WTC11 (cell line): ENCODE results near the gene VPS35L. TPM values are rescaled to one million over a fixed set of nuclear protein-coding genes. Genes with fewer than 3 reads are reported as not detected.

ENCODE experiments used
- ATAC-seq: fragments of 200-7000 bp; cut with Tn5 transposase; 2 replicates; pipeline ENCODE4 v1.10.0; 2021; ENCODE audit warnings: mild to moderate bottlenecking, moderate library complexity
- CTCF ChIA-PET: fragments of 300-600 bp; sonication (Branson Sonifier 250); formaldehyde crosslinking; loops from one replicate; lab custom pipeline; 2021; ENCODE audit warnings: antibody characterized with exemption; lab: Charles Lee
- POLR2A ChIA-PET: fragments of 350-600 bp; sonication (Branson Sonifier 250); formaldehyde crosslinking; loops from one replicate; lab custom pipeline; 2021; ENCODE audit warnings: antibody characterized with exemption; lab: Charles Lee
- DNase-seq: peaks from one replicate; pipeline ENCODE4 v3.0.0; 2021; ENCODE audit warnings: low spot score
- H3K27ac Mint-ChIP-seq: 2 replicates; pipeline ENCODE4 v1.8.0; 2021; ENCODE audit warnings: mixed read lengths
- H3K27me3 Mint-ChIP-seq: 2 replicates; pipeline ENCODE4 v1.8.0; 2021; ENCODE audit warnings: low read depth, mild to moderate bottlenecking, moderate library complexity, mixed read lengths
- H3K36me3 Mint-ChIP-seq: 2 replicates; pipeline ENCODE4 v1.8.0; 2021; ENCODE audit warnings: mixed read lengths
- H3K4me1 Mint-ChIP-seq: 2 replicates; pipeline ENCODE4 v1.8.0; 2022; ENCODE audit warnings: mixed read lengths
- H3K4me3 Mint-ChIP-seq: 2 replicates; pipeline ENCODE4 v1.8.0; 2021; ENCODE audit warnings: mild to moderate bottlenecking, moderate library complexity, mixed read lengths
- H3K9me3 Mint-ChIP-seq: 2 replicates; pipeline ENCODE4 v1.8.0; 2021; ENCODE audit warnings: mixed read lengths
- ATF2 ChIP-seq: sonication (generic); formaldehyde crosslinking; IDR thresholded peaks from 2 replicates; pipeline ENCODE4 v1.8.1; 2022; ENCODE audit warnings: low read depth, missing genetic modification reagents, borderline replicate concordance
- CTCF ChIP-seq: fragments of 200-600 bp; IDR thresholded peaks from 2 replicates; pipeline ENCODE4 v1.8.0; 2022; ENCODE audit warnings: antibody characterized with exemption
- ESRRA ChIP-seq: sonication (generic); formaldehyde crosslinking; IDR thresholded peaks from 2 replicates; pipeline ENCODE4 v1.8.1; 2022; ENCODE audit warnings: mild to moderate bottlenecking, missing genetic modification reagents, borderline replicate concordance
- GTF2I ChIP-seq: fragments of 250-450 bp; sonication (Bioruptor Pico); conservative IDR thresholded peaks from 2 replicates; pipeline ENCODE4 v1.4.0; 2021; ENCODE audit warnings: mild to moderate bottlenecking
- IRF1 ChIP-seq: sonication (generic); formaldehyde crosslinking; IDR thresholded peaks from 2 replicates; pipeline ENCODE4 v1.8.0; 2023; ENCODE audit warnings: missing genetic modification reagents
- JAZF1 ChIP-seq: fragments of 250-450 bp; sonication (Bioruptor Pico); IDR thresholded peaks from 2 replicates; pipeline ENCODE4 v1.9.0; 2021; ENCODE audit warnings: moderate library complexity, mild to moderate bottlenecking, inconsistent platforms
- KAT7 ChIP-seq: sonication (generic); formaldehyde crosslinking; IDR thresholded peaks from 2 replicates; pipeline ENCODE4 v1.8.1; 2023; ENCODE audit warnings: missing genetic modification reagents, mild to moderate bottlenecking, borderline replicate concordance
- ZNF396 ChIP-seq: fragments of 250-450 bp; sonication (Bioruptor Pico); IDR thresholded peaks from 2 replicates; pipeline ENCODE4 v1.8.0; 2021; ENCODE audit warnings: mild to moderate bottlenecking, moderate library complexity, borderline replicate concordance
- total RNA-seq: library from RNA; stranded (reverse); gene quantifications from 3 replicates; pipeline ENCODE4 v1.2.3, GENCODE V29; 2021

VPS35L gene
- total RNA-seq, 1 experiment from 2014 or later, result 59.7 TPM

GRCh38 chr16:19549673-19550072 is 5.8 kb upstream of the VPS35L start:
- peaks cover 23% of the 10 kb centered on the region for H3K36me3 Mint-ChIP-seq
- ChIA-PET CTCF (no interaction called here), POLR2A (no interaction called here)
- DNase-seq (no peak), ATAC-seq (no peak)
- peaks cover 3% of the 10 kb centered on the region; the same call in 1 of the 2 replicates for H3K4me1 Mint-ChIP-seq
- no peaks in the 10 kb centered on the region for H3K9me3 Mint-ChIP-seq
- TF ChIP-seq KAT7 (CRISPR knock-in tag), result no peak
- TF ChIP-seq CTCF, result no peak
- TF ChIP-seq JAZF1, result no peak
- no peak for TF ChIP-seq ESRRA (CRISPR knock-in tag)
- no peak overlapping the region for H3K27ac Mint-ChIP-seq
- H3K27me3 Mint-ChIP-seq, result no peaks in the 10 kb centered on the region
- no peak overlapping the region for H3K4me3 Mint-ChIP-seq

- ATAC-seq (peak; percentile 72), DNase-seq (peak; percentile 81)
- CTCF ChIA-PET, result interaction anchor here (0.6 to 3.0 kb wide), 37 partner anchors 14 to 1185 kb away, joined by 3 to 50 read pairs (median 4); partner anchors contain the start of genes CCP110, GDE1, IQCK and KNOP1
- peak overlapping the region; percentile 98 for H3K27ac Mint-ChIP-seq
- POLR2A ChIA-PET, result interaction anchor here (0.6 to 2.4 kb wide), 9 partner anchors 18 to 326 kb away, joined by 3 to 23 read pairs (median 5); partner anchors contain the start of genes CCP110 and GDE1
- TF ChIP-seq ATF2 (CRISPR knock-in tag) (no peak), ZNF396 (CRISPR knock-in tag) (0 out of 2 replicates have a peak, but pooled peaks have one; percentile 37), GTF2I (CRISPR knock-in tag) (0 out of 2 replicates have a peak, but pooled peaks have one; percentile 38), IRF1 (CRISPR knock-in tag) (no peak)
- peaks cover 20% of the 10 kb centered on the region for H3K36me3 Mint-ChIP-seq
- H3K4me1 Mint-ChIP-seq, result peaks cover 20% of the 10 kb centered on the region
- no peaks in the 10 kb centered on the region for H3K27me3 Mint-ChIP-seq
- H3K9me3 Mint-ChIP-seq, result peaks cover 3% of the 10 kb centered on the region; the same call in 1 of the 2 replicates
- peak overlapping the region; percentile 94 for H3K4me3 Mint-ChIP-seq
These were observed 652 bp downstream of the VPS35L start for GRCh38 chr16:19555938-19556771.

GRCh38 chr16:19559242-19559910 is 3.9 kb downstream of the VPS35L start:
- peaks cover 19% of the 10 kb centered on the region for H3K36me3 Mint-ChIP-seq
- peaks cover 17% of the 10 kb centered on the region for H3K4me1 Mint-ChIP-seq
- ChIA-PET POLR2A (no interaction called here), CTCF (interaction anchor here (0.7 to 0.9 kb wide), 5 partner anchors 24 to 193 kb away, joined by 3 to 5 read pairs (median 3); no protein-coding TSS in a partner anchor)
- ATAC-seq (no peak), DNase-seq (no peak)
- H3K4me3 Mint-ChIP-seq, result no peak overlapping the region; the same call in 1 of the 2 replicates
- H3K27ac Mint-ChIP-seq, result peak overlapping the region; percentile 36; the same call in 1 of the 2 replicates
- peaks cover 19% of the 10 kb centered on the region for H3K9me3 Mint-ChIP-seq
- peak; percentile 60 for TF ChIP-seq CTCF
- no peak for TF ChIP-seq KAT7 (CRISPR knock-in tag)
- no peaks in the 10 kb centered on the region for H3K27me3 Mint-ChIP-seq
